ENCODE results near the gene NFAT5. TPM values are rescaled to one million over a fixed set of nuclear protein-coding genes. Genes with fewer than 3 reads are reported as not detected.

NFAT5 gene
- total and polyA plus RNA-seq, 9 of the 15 experiments (the other 6 are each of a cell fraction or from before 2014, with no cell fraction given), result 0.78 to 20.5 (median 12.4) TPM

- Histone ChIP-seq H3K9me1 (ENCODE audit: control insufficient read depth, insufficient read depth, low read length) (no peaks in the 10 kb centered on the region), H2AFZ (ENCODE audit: low read depth, low read length) (no peak overlapping the region), H3K27me3 (ENCODE audit: control insufficient read depth in 2 of 2, insufficient read depth in 2 of 2, low read length in 2 of 2) (no peaks in the 10 kb centered on the region), H3K9me3 (replicated peaks; ENCODE audit: control insufficient read depth, insufficient read depth, low read depth, low read length) (no peaks in the 10 kb centered on the region), H3K4me2 (ENCODE audit: insufficient read depth, low read length) (no peak overlapping the region), H3K36me3 (ENCODE audit: control insufficient read depth, insufficient read depth, low read length) (peaks cover 66% of the 10 kb centered on the region), H3K79me2 (ENCODE audit: control insufficient read depth, insufficient read depth, low read length) (no peaks in the 10 kb centered on the region), H3K27ac (ENCODE audit: extremely low read depth, low read depth, low read length) (no peak overlapping the region), H3K9ac (ENCODE audit: insufficient read depth in 1 of 2, low read depth in 2 of 2, low read length in 2 of 2) (no peak overlapping the region), H4K20me1 (replicated peaks; ENCODE audit: control insufficient read depth, insufficient read depth, low read length) (no peaks in the 10 kb centered on the region), H3K4me1 (replicated peaks in 1 of 2; ENCODE audit: control insufficient read depth in 2 of 2, insufficient read depth in 2 of 2, low read length in 2 of 2) (no peaks in the 10 kb centered on the region), H3K4me3 (no peak overlapping the region)
- in situ Hi-C loops (cut with MboI) (no loop called here), intact Hi-C loops (cut with micrococcal nuclease) (loop anchor here (10.0 kb wide), 1 partner anchor 205 kb away; no protein-coding TSS in a partner anchor)
- 100% methylated on average over 1 of the region's 1 CpG for WGBS (ENCODE audit: insufficient coverage, low coverage, missing lambda C conversion rate)
- FAIRE-seq (no peak), ATAC-seq (no peak), DNase-seq (ENCODE audit: extremely low read depth in 1 of 4, low spot score in 3 of 4) (no peak)
- no TSS peak for BruUV-seq (replicated peaks)
- ChIA-PET POLR2A (interaction anchor here (0.5 to 1.7 kb wide), 3 partner anchors 27 to 167 kb away, joined by 3 to 6 read pairs (median 4); partner anchors contain the start of gene NQO1), CTCF (ENCODE audit: low intra/inter-chr PET ratio) (no interaction called here)
- TF ChIP-seq PCBP2 (IDR thresholded peaks at IDR 0.05; ENCODE audit: low read depth, low read length, poor library complexity, severe bottlenecking) (peak; percentile 75), HDAC6 (IDR thresholded peaks at IDR 0.05; ENCODE audit: low read depth, low read length) (no peak), HNRNPK (IDR thresholded peaks at IDR 0.05; ENCODE audit: low read depth, low read length, poor library complexity, severe bottlenecking) (peak; percentile 37), ZNF512 (tag; IDR thresholded peaks at IDR 0.05) (0 out of 2 replicates have a peak, but pooled peaks have one; percentile 15)
Observed at GRCh38 chr16:69699915-69700314, 134.1 kb downstream of the NFAT5 start.

Data from K562 (cell line).